NCI-H526 treated with DMSO at 0.1 percent for 48 hours (cell line): Measurements from ENCODE around the gene F11R.
"Not testable (repeated sequence)": the region's sequence is repeated elsewhere in the genome, so short reads cannot be mapped to it uniquely, and the experiment has no call there.

ENCODE experiments used
- DNase-seq: peaks from one replicate; lab custom pipeline; 2025; lab: John Stamatoyannopoulos, UW

The F11R gene

GRCh38 chr1:161044535-161044907 is 23.6 kb upstream of the F11R start:
- no peak for DNase-seq

- DNase-seq = no peak
These were observed 18.6 kb upstream of the F11R start for GRCh38 chr1:161039546-161039945.

- no peak for DNase-seq
These were observed 18.2 kb upstream of the F11R start for GRCh38 chr1:161039154-161039545.

- peak; percentile 75 for DNase-seq
These were observed 17.7 kb upstream of the F11R start, which contains the start of gene TSTD1 for GRCh38 chr1:161038523-161039153. TSTD1 (minus strand) TSS chr1:161038964; CDS start chr1:161038889, 75 bp downstream.

- DNase-seq = no peak
These were observed 16.9 kb upstream of the F11R start for GRCh38 chr1:161037661-161038522.

GRCh38 chr1:161033751-161034150 is 12.8 kb upstream of the F11R start:
- DNase-seq = no peak

GRCh38 chr1:161032409-161032808 is 11.5 kb upstream of the F11R start:
- no peak for DNase-seq

- no peak for DNase-seq
These were observed 10.9 kb upstream of the F11R start for GRCh38 chr1:161031874-161032273.

GRCh38 chr1:161029466-161029865 is 8.5 kb upstream of the F11R start:
- not testable (repeated sequence) for DNase-seq

GRCh38 chr1:161026954-161027353 is 6.0 kb upstream of the F11R start:
- DNase-seq = not testable (repeated sequence)

GRCh38 chr1:161022432-161022831 is 1.5 kb upstream of the F11R start:
- not testable (repeated sequence) for DNase-seq

GRCh38 chr1:161021970-161022353 is 1.0 kb upstream of the F11R start:
- DNase-seq = no peak

GRCh38 chr1:161021165-161021969 is 415 bp upstream of the F11R start:
- peak; percentile 100 for DNase-seq

GRCh38 chr1:161019751-161020495 is 1.0 kb downstream of the F11R start:
- peak; percentile 39 for DNase-seq

GRCh38 chr1:161019111-161019660 is 1.8 kb downstream of the F11R start:
- DNase-seq = not testable (repeated sequence)

GRCh38 chr1:161018631-161018930 is 2.4 kb downstream of the F11R start:
- DNase-seq = no peak

GRCh38 chr1:161017756-161018630 is 3.0 kb downstream of the F11R start:
- DNase-seq = no peak

GRCh38 chr1:161017181-161017580 is 3.8 kb downstream of the F11R start:
- DNase-seq = not testable (repeated sequence)

GRCh38 chr1:161016683-161017082 is 4.3 kb downstream of the F11R start:
- DNase-seq = not testable (repeated sequence)

- DNase-seq = no peak
These were observed 7.3 kb downstream of the F11R start for GRCh38 chr1:161013488-161014230.
